GM12878 (cell line): ENCODE measurements around the gene VGLL4.

ENCODE experiments used
- DPF2 ChIP-seq: fragments of 450-650 bp; IDR thresholded peaks from 2 replicates; pipeline ENCODE4 v1.6.1; 2017; ENCODE audit warnings: mild to moderate bottlenecking
- EGR1 ChIP-seq, 2 experiments: IDR thresholded peaks; 1 replicate in 1 of 2; 2 replicates in 1 of 2; pipeline ENCODE4 v1.6.1; 2011 to 2012; ENCODE audit warnings: low read depth in 2 of 2, low read length in 2 of 2, borderline replicate concordance in 1 of 2, mild to moderate bottlenecking in 1 of 2, moderate library complexity in 1 of 2
- MTA3 ChIP-seq: IDR thresholded peaks from 2 replicates; pipeline ENCODE4 v1.6.1; 2012; ENCODE audit warnings: low read length, inconsistent platforms, borderline replicate concordance
- STAT3 ChIP-seq: IDR thresholded peaks from 2 replicates; pipeline ENCODE4 v1.6.1; 2011; ENCODE audit warnings: low read depth, low read length, improper control_type of control experiment
- YY1 ChIP-seq: IDR thresholded peaks from 2 replicates; pipeline ENCODE4 v1.6.1; 2011; ENCODE audit warnings: low read depth, mild to moderate bottlenecking, low read length
- TF ChIP-seq, protein P1 (sequence below): IDR thresholded peaks from 2 replicates; pipeline ENCODE4 v1.6.1; 2012; ENCODE audit warnings: improper control_type of control experiment, low read depth, low read length; ENCODE audit not compliant: insufficient replicate concordance

DNA sequence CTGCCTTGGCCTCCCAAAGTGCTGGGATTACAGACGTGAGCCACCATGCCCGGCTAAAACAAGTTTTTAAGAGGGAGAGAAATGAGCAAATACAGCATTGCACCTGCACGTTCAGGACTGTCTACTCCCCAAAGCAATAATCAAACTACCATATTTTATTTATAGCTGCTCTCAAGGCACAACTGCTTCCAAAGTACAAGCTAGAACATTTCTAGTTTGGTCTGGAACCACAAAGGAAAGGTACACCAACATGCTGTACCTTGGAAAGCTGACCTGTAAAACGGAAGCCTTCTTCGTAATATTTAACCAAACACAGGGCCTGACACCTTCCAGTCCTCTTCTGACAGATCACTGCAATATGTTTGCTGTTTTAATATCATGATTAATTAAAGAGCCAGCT lies 14.5 kb upstream of the VGLL4 start:
- TF ChIP-seq DPF2 (no peak), EGR1 (IDR thresholded peaks at IDR 0.05; ENCODE audit: borderline replicate concordance in 1 of 2, low read depth in 2 of 2, low read length in 2 of 2) (no peak), MTA3 (no peak), YY1 (no peak), STAT3 (no peak)
- TF ChIP-seq, protein P1, sequence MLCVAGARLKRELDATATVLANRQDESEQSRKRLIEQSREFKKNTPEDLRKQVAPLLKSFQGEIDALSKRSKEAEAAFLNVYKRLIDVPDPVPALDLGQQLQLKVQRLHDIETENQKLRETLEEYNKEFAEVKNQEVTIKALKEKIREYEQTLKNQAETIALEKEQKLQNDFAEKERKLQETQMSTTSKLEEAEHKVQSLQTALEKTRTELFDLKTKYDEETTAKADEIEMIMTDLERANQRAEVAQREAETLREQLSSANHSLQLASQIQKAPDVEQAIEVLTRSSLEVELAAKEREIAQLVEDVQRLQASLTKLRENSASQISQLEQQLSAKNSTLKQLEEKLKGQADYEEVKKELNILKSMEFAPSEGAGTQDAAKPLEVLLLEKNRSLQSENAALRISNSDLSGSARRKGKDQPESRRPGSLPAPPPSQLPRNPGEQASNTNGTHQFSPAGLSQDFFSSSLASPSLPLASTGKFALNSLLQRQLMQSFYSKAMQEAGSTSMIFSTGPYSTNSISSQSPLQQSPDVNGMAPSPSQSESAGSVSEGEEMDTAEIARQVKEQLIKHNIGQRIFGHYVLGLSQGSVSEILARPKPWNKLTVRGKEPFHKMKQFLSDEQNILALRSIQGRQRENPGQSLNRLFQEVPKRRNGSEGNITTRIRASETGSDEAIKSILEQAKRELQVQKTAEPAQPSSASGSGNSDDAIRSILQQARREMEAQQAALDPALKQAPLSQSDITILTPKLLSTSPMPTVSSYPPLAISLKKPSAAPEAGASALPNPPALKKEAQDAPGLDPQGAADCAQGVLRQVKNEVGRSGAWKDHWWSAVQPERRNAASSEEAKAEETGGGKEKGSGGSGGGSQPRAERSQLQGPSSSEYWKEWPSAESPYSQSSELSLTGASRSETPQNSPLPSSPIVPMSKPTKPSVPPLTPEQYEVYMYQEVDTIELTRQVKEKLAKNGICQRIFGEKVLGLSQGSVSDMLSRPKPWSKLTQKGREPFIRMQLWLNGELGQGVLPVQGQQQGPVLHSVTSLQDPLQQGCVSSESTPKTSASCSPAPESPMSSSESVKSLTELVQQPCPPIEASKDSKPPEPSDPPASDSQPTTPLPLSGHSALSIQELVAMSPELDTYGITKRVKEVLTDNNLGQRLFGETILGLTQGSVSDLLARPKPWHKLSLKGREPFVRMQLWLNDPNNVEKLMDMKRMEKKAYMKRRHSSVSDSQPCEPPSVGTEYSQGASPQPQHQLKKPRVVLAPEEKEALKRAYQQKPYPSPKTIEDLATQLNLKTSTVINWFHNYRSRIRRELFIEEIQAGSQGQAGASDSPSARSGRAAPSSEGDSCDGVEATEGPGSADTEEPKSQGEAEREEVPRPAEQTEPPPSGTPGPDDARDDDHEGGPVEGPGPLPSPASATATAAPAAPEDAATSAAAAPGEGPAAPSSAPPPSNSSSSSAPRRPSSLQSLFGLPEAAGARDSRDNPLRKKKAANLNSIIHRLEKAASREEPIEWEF: no peak
